Liver (tissue), 9 donors: Measurements from ENCODE around the gene CACYBP. TPM values are rescaled to one million over a fixed set of nuclear protein-coding genes. Genes with fewer than 3 reads are reported as not detected.

ENCODE experiments used
- DNase-seq: peaks from one replicate; pipeline ENCODE4 v3.0.0-alpha.2; 2017; ENCODE audit warnings: low spot score
- H3K27ac ChIP-seq, 2 donors: one replicate each; pipeline ENCODE4 v1.7.0; 2013; ENCODE audit warnings: inconsistent platforms in 2 of 2, low read length in 2 of 2, control low read depth in 1 of 2, low read depth in 1 of 2, mild to moderate bottlenecking in 1 of 2
- H3K27me3 ChIP-seq, 4 donors: one replicate each; pipeline versions ENCODE4 v1.6.1 to v1.7.0; 2013; ENCODE audit warnings: low read length in 3 of 4, inconsistent platforms in 1 of 4, mild to moderate bottlenecking in 1 of 4, moderate library complexity in 1 of 4; ENCODE audit not compliant: control insufficient read depth in 4 of 4, insufficient read depth in 4 of 4
- H3K36me3 ChIP-seq, 4 donors: one replicate each; pipeline versions ENCODE4 v1.6.1 to v1.7.0; 2013; ENCODE audit warnings: low read length in 3 of 4, mild to moderate bottlenecking in 3 of 4, low read depth in 1 of 4, moderate library complexity in 1 of 4; ENCODE audit not compliant: control insufficient read depth in 4 of 4, insufficient read depth in 3 of 4
- H3K4me1 ChIP-seq, 4 donors: one replicate each; pipeline versions ENCODE4 v1.6.1 to v1.7.0; 2013; ENCODE audit warnings: low read length in 3 of 4, mild to moderate bottlenecking in 3 of 4, moderate library complexity in 1 of 4; ENCODE audit not compliant: control insufficient read depth in 4 of 4, insufficient read depth in 4 of 4
- H3K4me3 ChIP-seq, 3 donors: one replicate each; pipeline versions ENCODE4 v1.6.1 to v1.7.0; 2013; ENCODE audit warnings: low read length in 3 of 3, control low read depth in 1 of 3, low read depth in 1 of 3, mild to moderate bottlenecking in 1 of 3
- H3K9ac ChIP-seq, 2 donors: one replicate each; pipeline ENCODE4 v1.7.0; 2013; ENCODE audit warnings: low read length in 2 of 2, mild to moderate bottlenecking in 2 of 2, moderate library complexity in 2 of 2, control low read depth in 1 of 2, low read depth in 1 of 2
- H3K9me3 ChIP-seq, 4 donors: one replicate each; pipeline versions ENCODE4 v1.6.1 to v1.7.0; 2013; ENCODE audit warnings: low read length in 3 of 4; ENCODE audit not compliant: control insufficient read depth in 4 of 4
- CTCF ChIP-seq: fragments of 150-350 bp; IDR thresholded peaks from 2 replicates; pipeline ENCODE4 v1.5.1; 2017; ENCODE audit warnings: improper control_type of control experiment, low read depth, low read length; ENCODE audit not compliant: missing input control
- EGR1 ChIP-seq, 2 donors: IDR thresholded peaks; 2 replicates each; pipeline ENCODE4 v1.6.1; 2016 to 2018; ENCODE audit warnings: antibody characterized with exemption in 2 of 2, low read depth in 2 of 2
- FOXA1 ChIP-seq: IDR thresholded peaks from 2 replicates; pipeline ENCODE4 v1.6.1; 2016; ENCODE audit warnings: antibody characterized with exemption
- FOXA2 ChIP-seq: IDR thresholded peaks from 2 replicates; pipeline ENCODE4 v1.6.1; 2016; ENCODE audit warnings: antibody characterized with exemption
- GABPA ChIP-seq, 2 donors: IDR thresholded peaks in 1 of 2; conservative IDR thresholded peaks in 1 of 2; 2 replicates each; pipeline ENCODE4 v1.6.1; 2016; ENCODE audit warnings: antibody characterized with exemption in 2 of 2, mild to moderate bottlenecking in 1 of 2, moderate library complexity in 1 of 2
- HNF4A ChIP-seq, 2 donors: conservative IDR thresholded peaks; 2 replicates each; pipeline ENCODE4 v1.6.1; 2016; ENCODE audit warnings: antibody characterized with exemption in 2 of 2, mild to moderate bottlenecking in 2 of 2
- HNF4G ChIP-seq: IDR thresholded peaks from 2 replicates; pipeline ENCODE4 v1.6.1; 2016; ENCODE audit warnings: antibody characterized with exemption
- JUND ChIP-seq, 2 donors: IDR thresholded peaks; 2 replicates each; pipeline ENCODE4 v1.6.1; 2016; ENCODE audit warnings: antibody characterized with exemption in 2 of 2
- NR2F2 ChIP-seq: IDR thresholded peaks from 2 replicates; pipeline ENCODE4 v1.6.1; 2016; ENCODE audit warnings: antibody characterized with exemption
- RAD21 ChIP-seq, 2 donors: IDR thresholded peaks; 2 replicates each; pipeline ENCODE4 v1.6.1; 2016; ENCODE audit warnings: antibody characterized with exemption in 2 of 2, mild to moderate bottlenecking in 2 of 2
- RXRA ChIP-seq, 2 donors: IDR thresholded peaks; 2 replicates each; pipeline ENCODE4 v1.6.1; 2017 to 2018; ENCODE audit warnings: antibody characterized with exemption in 2 of 2, mild to moderate bottlenecking in 1 of 2
- SP1 ChIP-seq: IDR thresholded peaks from 2 replicates; pipeline ENCODE4 v1.6.1; 2018; ENCODE audit warnings: antibody characterized with exemption, mild to moderate bottlenecking
- TAF1 ChIP-seq: conservative IDR thresholded peaks from 2 replicates; pipeline ENCODE4 v1.6.1; 2016; ENCODE audit warnings: antibody characterized with exemption, mild to moderate bottlenecking
- YY1 ChIP-seq: IDR thresholded peaks from 2 replicates; pipeline ENCODE4 v1.6.1; 2016; ENCODE audit warnings: antibody characterized with exemption, mild to moderate bottlenecking
- ZBTB33 ChIP-seq: IDR thresholded peaks from 2 replicates; pipeline ENCODE4 v1.6.1; 2016; ENCODE audit warnings: antibody characterized with exemption
- WGBS: extraction: QIAGEN DNeasy Blood & Tissue Kit; methylation state at CpG from one replicate; pipeline ENCODE4 v1.1.7; 2013; 5-methylcytosine and 5-hydroxymethylcytosine counted together
- polyA plus RNA-seq, 2 donors: library from polyadenylated mRNA; stranded (reverse) in 1 of 2; unstranded in 1 of 2; fragments of 200-250 nt in 1 of 2; fragments of >200 nt in 1 of 2; fragmentation: Nextera tagmentation in 1 of 2; extraction: Ambion mirVana in 1 of 2; gene quantifications; one replicate each; pipeline versions ENCODE4 v1.2.1 to v1.2.3, GENCODE V29; 2013 to 2015
- total RNA-seq, 2 donors: library from RNA; depleted of rRNA; stranded (reverse); fragments of >200 nt; gene quantifications; one replicate each; pipeline ENCODE4 v1.2.3, GENCODE V29; 2014
- TF ChIP-seq, protein P1 (sequence below): IDR thresholded peaks from 2 replicates; pipeline ENCODE4 v1.6.1; 2016; ENCODE audit warnings: antibody characterized with exemption, mild to moderate bottlenecking
- TF ChIP-seq, protein P2 (sequence below): IDR thresholded peaks from 2 replicates; pipeline ENCODE4 v1.6.1; 2016; ENCODE audit warnings: antibody characterized with exemption
- donor health status: healthy.
- donor health status: healthy.
- donor health status: healthy.
- donor health status: healthy.
- donor health status: healthy.

Gene CACYBP
- total and polyA plus RNA-seq, 4 donors, result 26.4 to 81.2 (median 36.6) TPM

DNA sequence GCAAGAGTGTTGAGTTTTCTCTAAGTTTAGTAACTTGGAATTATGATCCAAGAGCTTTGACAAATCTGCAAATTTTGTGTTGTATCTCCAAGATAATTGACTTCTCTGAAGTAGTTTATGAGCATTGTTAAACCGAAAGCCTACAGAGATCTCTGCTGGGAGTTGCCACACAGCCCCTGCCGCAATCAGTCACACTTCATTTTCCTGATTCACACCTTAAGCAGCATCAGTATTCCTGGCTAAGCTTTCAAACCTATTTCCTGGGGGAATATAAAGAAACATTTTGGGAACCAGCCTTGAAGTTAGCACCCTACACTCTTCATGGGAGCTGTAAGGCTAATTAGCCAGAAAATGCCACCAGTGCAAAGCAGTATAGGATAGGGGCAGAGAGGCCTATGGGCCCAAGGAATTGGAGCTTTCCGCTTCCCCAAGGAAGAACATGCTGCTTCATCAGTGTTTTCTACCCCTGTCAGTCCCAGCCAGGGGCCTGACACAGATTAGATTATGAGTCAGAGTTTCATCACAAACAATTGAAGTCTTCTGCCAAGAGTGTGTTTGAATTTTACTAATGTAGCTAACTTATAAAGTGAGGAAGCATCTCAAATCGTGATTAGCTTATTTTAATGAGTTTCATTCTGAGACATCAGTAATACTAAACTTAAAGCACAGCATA is 23.2 kb upstream of the CACYBP start:
- no peak for DNase-seq
- Histone ChIP-seq H3K4me3 (no peak overlapping the region), H3K9me3 (no peaks in the 10 kb centered on the region), H3K36me3 (peaks cover 2 to 11% (median 10%) of the 10 kb centered on the region in 4 donors), H3K4me1 (no peaks in the 10 kb centered on the region), H3K27me3 (no peaks in the 10 kb centered on the region), H3K27ac (no peak overlapping the region), H3K9ac (no peak overlapping the region)
- TF ChIP-seq, protein P1, sequence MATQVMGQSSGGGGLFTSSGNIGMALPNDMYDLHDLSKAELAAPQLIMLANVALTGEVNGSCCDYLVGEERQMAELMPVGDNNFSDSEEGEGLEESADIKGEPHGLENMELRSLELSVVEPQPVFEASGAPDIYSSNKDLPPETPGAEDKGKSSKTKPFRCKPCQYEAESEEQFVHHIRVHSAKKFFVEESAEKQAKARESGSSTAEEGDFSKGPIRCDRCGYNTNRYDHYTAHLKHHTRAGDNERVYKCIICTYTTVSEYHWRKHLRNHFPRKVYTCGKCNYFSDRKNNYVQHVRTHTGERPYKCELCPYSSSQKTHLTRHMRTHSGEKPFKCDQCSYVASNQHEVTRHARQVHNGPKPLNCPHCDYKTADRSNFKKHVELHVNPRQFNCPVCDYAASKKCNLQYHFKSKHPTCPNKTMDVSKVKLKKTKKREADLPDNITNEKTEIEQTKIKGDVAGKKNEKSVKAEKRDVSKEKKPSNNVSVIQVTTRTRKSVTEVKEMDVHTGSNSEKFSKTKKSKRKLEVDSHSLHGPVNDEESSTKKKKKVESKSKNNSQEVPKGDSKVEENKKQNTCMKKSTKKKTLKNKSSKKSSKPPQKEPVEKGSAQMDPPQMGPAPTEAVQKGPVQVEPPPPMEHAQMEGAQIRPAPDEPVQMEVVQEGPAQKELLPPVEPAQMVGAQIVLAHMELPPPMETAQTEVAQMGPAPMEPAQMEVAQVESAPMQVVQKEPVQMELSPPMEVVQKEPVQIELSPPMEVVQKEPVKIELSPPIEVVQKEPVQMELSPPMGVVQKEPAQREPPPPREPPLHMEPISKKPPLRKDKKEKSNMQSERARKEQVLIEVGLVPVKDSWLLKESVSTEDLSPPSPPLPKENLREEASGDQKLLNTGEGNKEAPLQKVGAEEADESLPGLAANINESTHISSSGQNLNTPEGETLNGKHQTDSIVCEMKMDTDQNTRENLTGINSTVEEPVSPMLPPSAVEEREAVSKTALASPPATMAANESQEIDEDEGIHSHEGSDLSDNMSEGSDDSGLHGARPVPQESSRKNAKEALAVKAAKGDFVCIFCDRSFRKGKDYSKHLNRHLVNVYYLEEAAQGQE, result no peak
- TF ChIP-seq EGR1 (IDR thresholded peaks at IDR 0.05; ENCODE audit: low read depth in 2 of 2) (no peak), JUND (IDR thresholded peaks at IDR 0.05) (peak in 1 of 2 donors; percentile 46), HNF4G (no peak), NR2F2 (no peak)
- 76% methylated on average over 4 of the region's 4 CpGs for WGBS

DNA sequence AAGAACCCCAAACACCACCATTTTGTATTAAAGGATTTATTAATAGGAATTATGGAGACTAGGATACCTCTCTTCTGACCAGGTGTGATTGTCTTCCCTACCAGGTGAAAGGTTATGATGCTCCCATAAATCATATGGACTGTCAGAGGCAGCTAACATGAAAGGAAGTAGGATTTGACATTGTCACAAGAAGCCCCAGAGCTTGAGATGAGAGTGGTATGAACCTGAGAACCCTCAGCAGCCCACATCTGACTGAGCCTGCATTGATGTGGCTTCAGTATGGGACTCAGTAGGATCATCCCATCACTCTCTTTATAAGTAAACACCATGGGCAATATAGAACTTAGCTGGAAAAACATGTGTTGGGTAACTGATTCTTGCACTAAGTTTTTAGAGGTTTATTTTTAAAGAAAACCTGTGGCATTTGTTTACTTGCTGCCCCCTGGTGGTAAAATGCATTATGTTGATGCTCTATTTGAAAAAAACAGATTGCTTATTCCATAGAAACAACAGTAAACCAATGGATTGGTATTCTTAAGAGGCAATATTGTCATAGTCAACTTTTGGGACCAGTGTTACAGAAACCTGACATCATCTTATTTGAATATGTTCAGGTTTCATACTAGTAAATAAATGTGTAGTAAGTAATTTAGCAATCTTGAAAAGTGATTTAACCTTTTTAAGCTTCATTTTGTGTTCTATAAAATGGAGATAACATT is 16.6 kb upstream of the CACYBP start:
- no peak for DNase-seq
- Histone ChIP-seq H3K9ac (no peak overlapping the region), H3K27me3 (no peaks in the 10 kb centered on the region), H3K9me3 (no peaks in the 10 kb centered on the region), H3K36me3 (peaks cover 2 to 18% (median 9%) of the 10 kb centered on the region in 4 donors), H3K4me3 (no peak overlapping the region), H3K4me1 (no peaks in the 10 kb centered on the region), H3K27ac (no peak overlapping the region)
- TF ChIP-seq SP1, result no peak
- TF ChIP-seq RAD21 (IDR thresholded peaks at IDR 0.05), result peak; percentile 89 to 91
- peak; percentile 56 for TF ChIP-seq CTCF

DNA sequence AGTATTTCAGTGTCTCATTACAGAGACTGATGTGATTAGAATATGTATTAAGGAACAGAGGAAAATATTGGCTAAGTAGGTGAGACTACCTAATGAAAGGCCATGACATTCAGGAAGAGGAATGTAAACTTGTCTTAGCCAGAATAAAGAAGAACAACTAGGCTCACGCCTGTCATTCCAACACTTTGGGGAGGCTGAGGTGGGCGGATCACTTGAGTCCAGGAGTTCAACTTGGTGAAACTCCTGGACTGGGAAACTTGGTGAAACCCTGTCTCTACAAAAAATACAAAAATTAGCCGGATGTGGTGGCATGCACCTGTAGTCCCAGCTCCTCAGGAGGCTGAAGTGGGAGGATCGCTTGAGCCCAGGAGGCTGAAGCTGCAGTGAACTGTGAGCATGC is 14.8 kb upstream of the CACYBP start:
- DNase-seq, result no peak
- TF ChIP-seq ZBTB33 (no peak), YY1 (no peak), TAF1 (no peak), HNF4A (conservative IDR thresholded peaks at IDR 0.05) (no peak), GABPA (IDR thresholded peaks at IDR 0.05 in 1 of 2, conservative IDR thresholded peaks at IDR 0.05 in 1 of 2) (no peak), EGR1 (IDR thresholded peaks at IDR 0.05; ENCODE audit: low read depth in 2 of 2) (no peak), RXRA (IDR thresholded peaks at IDR 0.05) (no peak), JUND (IDR thresholded peaks at IDR 0.05) (no peak), NR2F2 (no peak), FOXA2 (no peak), FOXA1 (no peak)
- TF ChIP-seq, protein P2, sequence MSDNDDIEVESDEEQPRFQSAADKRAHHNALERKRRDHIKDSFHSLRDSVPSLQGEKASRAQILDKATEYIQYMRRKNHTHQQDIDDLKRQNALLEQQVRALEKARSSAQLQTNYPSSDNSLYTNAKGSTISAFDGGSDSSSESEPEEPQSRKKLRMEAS, result no peak
- no peaks in the 10 kb centered on the region for H3K27me3 ChIP-seq
- WGBS, result 95% methylated on average over 4 of the region's 4 CpGs
- no peaks in the 10 kb centered on the region for H3K9me3 ChIP-seq
- no peak overlapping the region for H3K4me3 ChIP-seq
- peaks cover 0 to 13% (median 3%) of the 10 kb centered on the region in 4 donors for H3K36me3 ChIP-seq
- peaks cover 2 to 6% (median 4%) of the 10 kb centered on the region in 4 donors for H3K4me1 ChIP-seq
- H3K9ac ChIP-seq, result no peak overlapping the region
- H3K27ac ChIP-seq, result no peak overlapping the region
